Ishikawa (cell line): ENCODE measurements around the gene FGF2.

Source experiments
- CEBPB ChIP-seq: IDR thresholded peaks from 2 replicates; pipeline ENCODE4 v1.6.1; 2012
- CREB1 ChIP-seq: IDR thresholded peaks from 2 replicates; pipeline ENCODE4 v1.6.1; 2012; ENCODE audit warnings: low read depth
- EGR1 ChIP-seq: IDR thresholded peaks from 2 replicates; pipeline ENCODE4 v1.6.1; 2012
- EP300 ChIP-seq: IDR thresholded peaks from 2 replicates; pipeline ENCODE4 v1.6.1; 2012; ENCODE audit warnings: borderline replicate concordance
- FOXM1 ChIP-seq: IDR thresholded peaks from 2 replicates; pipeline ENCODE4 v1.6.1; 2012; ENCODE audit warnings: low read depth, borderline replicate concordance
- MAX ChIP-seq: IDR thresholded peaks from 2 replicates; pipeline ENCODE4 v1.6.1; 2012
- NFIC ChIP-seq: IDR thresholded peaks from 2 replicates; pipeline ENCODE4 v1.6.1; 2012
- RAD21 ChIP-seq: IDR thresholded peaks from 2 replicates; pipeline ENCODE4 v1.6.1; 2012; ENCODE audit warnings: low read depth
- TAF1 ChIP-seq: IDR thresholded peaks from 2 replicates; pipeline ENCODE4 v1.6.1; 2012; ENCODE audit warnings: low read depth, mild to moderate bottlenecking
- TCF12 ChIP-seq: IDR thresholded peaks from 2 replicates; pipeline ENCODE4 v1.6.1; 2012; ENCODE audit warnings: low read depth
- TEAD4 ChIP-seq: IDR thresholded peaks from 2 replicates; pipeline ENCODE4 v1.6.1; 2012
- YY1 ChIP-seq: IDR thresholded peaks from 2 replicates; pipeline ENCODE4 v1.6.1; 2012; ENCODE audit warnings: low read depth
- ZBTB7A ChIP-seq: IDR thresholded peaks from 2 replicates; pipeline ENCODE4 v1.6.1; 2012; ENCODE audit warnings: low read depth
- TF ChIP-seq, protein P1 (sequence below): IDR thresholded peaks from 2 replicates; pipeline ENCODE4 v1.6.1; 2012; ENCODE audit warnings: low read depth, mild to moderate bottlenecking
- TF ChIP-seq, protein P2 (sequence below): IDR thresholded peaks from 2 replicates; pipeline ENCODE4 v1.6.1; 2012

FGF2 gene

GRCh38 chr4:122826553-122827257, at the start of gene FGF2:
TSS of gene FGF2 (plus strand) at chr4:122826831. CDS start at chr4:122827175, 344 bp downstream.
- TF ChIP-seq NFIC = no peak
- TF ChIP-seq MAX = no peak

DNA sequence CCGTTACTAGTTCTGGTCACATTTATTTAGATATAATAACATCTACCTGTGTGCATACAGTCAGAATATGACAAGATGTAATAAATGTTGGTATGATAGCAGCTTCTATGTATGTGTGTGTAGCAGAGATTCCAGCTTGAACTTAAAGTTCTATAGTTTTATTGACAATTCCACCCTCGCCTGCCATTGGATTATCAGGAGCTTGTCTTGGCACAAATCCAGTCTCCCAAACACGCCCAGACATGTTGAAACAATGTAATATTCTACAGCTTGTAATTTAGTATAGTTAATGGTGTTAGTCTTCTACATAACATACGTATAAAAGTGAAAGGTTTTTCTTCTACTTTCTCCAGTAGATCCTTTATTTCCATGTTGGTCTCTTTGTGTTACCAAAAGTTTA, 49.7 kb upstream of the FGF2 start:
- peak; percentile 54; the same call in 1 of the 2 replicates for TF ChIP-seq NFIC
- TF ChIP-seq YY1 = no peak

GRCh38 chr4:122777846-122778673, 48.6 kb upstream of the FGF2 start:
- TF ChIP-seq EGR1 (no peak), MAX (no peak), RAD21 (no peak), YY1 (no peak), FOXM1 (no peak), TEAD4 (no peak), TAF1 (no peak), NFIC (no peak), CREB1 (no peak), EP300 (no peak), ZBTB7A (no peak), TCF12 (no peak), CEBPB (no peak)
- TF ChIP-seq, protein P1, sequence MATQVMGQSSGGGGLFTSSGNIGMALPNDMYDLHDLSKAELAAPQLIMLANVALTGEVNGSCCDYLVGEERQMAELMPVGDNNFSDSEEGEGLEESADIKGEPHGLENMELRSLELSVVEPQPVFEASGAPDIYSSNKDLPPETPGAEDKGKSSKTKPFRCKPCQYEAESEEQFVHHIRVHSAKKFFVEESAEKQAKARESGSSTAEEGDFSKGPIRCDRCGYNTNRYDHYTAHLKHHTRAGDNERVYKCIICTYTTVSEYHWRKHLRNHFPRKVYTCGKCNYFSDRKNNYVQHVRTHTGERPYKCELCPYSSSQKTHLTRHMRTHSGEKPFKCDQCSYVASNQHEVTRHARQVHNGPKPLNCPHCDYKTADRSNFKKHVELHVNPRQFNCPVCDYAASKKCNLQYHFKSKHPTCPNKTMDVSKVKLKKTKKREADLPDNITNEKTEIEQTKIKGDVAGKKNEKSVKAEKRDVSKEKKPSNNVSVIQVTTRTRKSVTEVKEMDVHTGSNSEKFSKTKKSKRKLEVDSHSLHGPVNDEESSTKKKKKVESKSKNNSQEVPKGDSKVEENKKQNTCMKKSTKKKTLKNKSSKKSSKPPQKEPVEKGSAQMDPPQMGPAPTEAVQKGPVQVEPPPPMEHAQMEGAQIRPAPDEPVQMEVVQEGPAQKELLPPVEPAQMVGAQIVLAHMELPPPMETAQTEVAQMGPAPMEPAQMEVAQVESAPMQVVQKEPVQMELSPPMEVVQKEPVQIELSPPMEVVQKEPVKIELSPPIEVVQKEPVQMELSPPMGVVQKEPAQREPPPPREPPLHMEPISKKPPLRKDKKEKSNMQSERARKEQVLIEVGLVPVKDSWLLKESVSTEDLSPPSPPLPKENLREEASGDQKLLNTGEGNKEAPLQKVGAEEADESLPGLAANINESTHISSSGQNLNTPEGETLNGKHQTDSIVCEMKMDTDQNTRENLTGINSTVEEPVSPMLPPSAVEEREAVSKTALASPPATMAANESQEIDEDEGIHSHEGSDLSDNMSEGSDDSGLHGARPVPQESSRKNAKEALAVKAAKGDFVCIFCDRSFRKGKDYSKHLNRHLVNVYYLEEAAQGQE = no peak
- TF ChIP-seq, protein P2, sequence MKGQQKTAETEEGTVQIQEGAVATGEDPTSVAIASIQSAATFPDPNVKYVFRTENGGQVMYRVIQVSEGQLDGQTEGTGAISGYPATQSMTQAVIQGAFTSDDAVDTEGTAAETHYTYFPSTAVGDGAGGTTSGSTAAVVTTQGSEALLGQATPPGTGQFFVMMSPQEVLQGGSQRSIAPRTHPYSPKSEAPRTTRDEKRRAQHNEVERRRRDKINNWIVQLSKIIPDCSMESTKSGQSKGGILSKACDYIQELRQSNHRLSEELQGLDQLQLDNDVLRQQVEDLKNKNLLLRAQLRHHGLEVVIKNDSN = no peak

GRCh38 chr4:122781486-122781885, 45.1 kb upstream of the FGF2 start:
- TF ChIP-seq CREB1 = no peak
- no peak for TF ChIP-seq TCF12
- TF ChIP-seq ZBTB7A = no peak
- TF ChIP-seq, protein P2 = no peak
- no peak for TF ChIP-seq MAX
- TF ChIP-seq TAF1 = no peak
- no peak for TF ChIP-seq NFIC
- TF ChIP-seq EP300 = no peak

DNA sequence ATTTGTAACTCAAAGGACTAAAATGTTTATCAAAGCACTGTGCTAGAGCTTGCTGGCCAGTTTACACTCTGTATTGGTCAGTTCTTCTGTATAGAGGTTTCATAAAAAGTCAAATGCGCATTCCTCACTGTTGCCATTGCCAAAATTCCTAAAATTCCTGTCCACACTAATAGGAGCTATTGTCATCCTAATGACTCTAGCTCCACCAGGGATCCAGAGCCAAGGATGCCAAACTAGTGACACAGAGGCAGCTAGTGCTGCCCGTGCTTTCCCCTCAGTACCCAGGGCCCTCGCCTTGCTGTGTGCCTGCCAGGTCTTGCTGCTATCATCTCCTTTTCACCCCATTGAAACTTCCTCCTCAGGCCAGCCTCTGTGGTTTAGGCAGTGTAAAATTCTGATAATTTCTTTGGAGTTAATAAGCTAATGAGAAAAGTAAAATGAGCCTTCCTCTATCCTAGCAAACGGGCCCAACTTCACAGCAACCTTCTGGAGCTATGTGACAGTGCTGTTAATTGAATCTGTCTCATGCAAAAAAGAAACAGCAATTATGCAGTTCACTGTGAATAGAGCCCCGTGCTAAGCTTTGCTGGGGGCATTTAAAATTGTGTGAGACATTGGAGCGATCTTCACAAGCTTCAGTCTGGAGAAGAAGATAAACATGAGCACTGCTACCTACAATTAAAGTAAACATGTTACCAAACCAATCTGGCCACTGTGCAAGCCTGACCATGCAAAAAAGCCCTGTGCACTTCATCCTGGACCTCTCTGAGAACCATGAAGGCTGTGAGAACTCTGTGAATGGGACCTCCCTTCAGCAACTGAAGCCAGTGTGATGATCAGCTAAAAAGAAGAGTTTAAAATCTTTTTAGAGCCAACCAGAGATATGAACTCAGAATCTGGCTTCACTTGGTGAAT, 43.1 kb upstream of the FGF2 start:
- TF ChIP-seq TAF1 (peak; percentile 29; the same call in 1 of the 2 replicates), ZBTB7A (no peak), TEAD4 (peak; percentile 99), FOXM1 (peak; percentile 82), RAD21 (peak; percentile 34; the same call in 1 of the 2 replicates), CREB1 (no peak), CEBPB (no peak), YY1 (0 out of 2 replicates have a peak, but pooled peaks have one; percentile 45), NFIC (peak; percentile 99), MAX (peak; percentile 70), EP300 (peak; percentile 92), TCF12 (peak; percentile 88), EGR1 (no peak)
- TF ChIP-seq, protein P2 = no peak
- TF ChIP-seq, protein P1 = no peak
